NB4 (cell line): ENCODE results near the gene PRKG1.

Source experiments
- CTCF ChIP-seq: IDR thresholded peaks from one replicate; pipeline ENCODE4 v1.5.1; 2012; ENCODE audit warnings: low read depth, low read length
- MYC ChIP-seq: IDR thresholded peaks from 2 replicates; pipeline ENCODE4 v1.6.1; 2011; ENCODE audit warnings: low read depth, low read length
- TF ChIP-seq, protein P1 (sequence below): IDR thresholded peaks from 2 replicates; pipeline ENCODE4 v1.6.1; 2011; ENCODE audit warnings: low read depth, low read length

DNA sequence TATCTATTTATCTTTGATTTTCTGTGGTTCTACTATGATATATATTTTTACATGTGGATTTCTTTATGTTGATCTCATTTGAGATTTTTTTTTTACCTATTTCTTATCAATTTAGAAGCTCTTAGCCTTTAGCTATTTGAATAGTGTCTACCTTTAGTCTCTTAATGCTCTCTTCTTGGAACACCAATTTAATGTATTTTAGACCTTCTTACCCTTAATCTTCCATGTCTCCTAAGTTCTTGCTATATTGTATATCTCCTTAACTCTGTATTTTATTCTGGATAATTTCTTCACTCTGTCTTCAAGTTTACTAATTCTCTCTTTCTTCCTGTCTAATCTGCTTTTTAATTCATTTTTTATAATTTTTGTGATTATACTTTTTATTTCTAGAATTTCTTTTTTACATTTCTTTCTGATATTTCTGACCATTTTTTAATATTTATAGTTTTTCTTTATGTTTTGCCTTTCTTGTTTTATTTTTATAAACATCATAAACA lies 597.8 kb downstream of the PRKG1 start:
- TF ChIP-seq MYC (no peak), CTCF (no peak)
- TF ChIP-seq, protein P1, sequence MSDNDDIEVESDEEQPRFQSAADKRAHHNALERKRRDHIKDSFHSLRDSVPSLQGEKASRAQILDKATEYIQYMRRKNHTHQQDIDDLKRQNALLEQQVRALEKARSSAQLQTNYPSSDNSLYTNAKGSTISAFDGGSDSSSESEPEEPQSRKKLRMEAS, result no peak
